Medulla oblongata (tissue), 1 donor: ENCODE results near the gene GLRX.

ENCODE experiments used
- DNase-seq: peaks from one replicate; pipeline ENCODE4 v3.0.0-alpha.2; 2015; ENCODE audit errors: extremely low spot score

The GLRX gene

GRCh38 chr5:95808686-95809413 lies 13.7 kb downstream of the GLRX start:
- peak; percentile 81 for DNase-seq

- DNase-seq: no peak
These were observed 14.4 kb downstream of the GLRX start for GRCh38 chr5:95808013-95808685.

- no peak for DNase-seq
These were observed 15.8 kb downstream of the GLRX start for GRCh38 chr5:95806687-95807086.

- DNase-seq: no peak
These were observed 17.6 kb downstream of the GLRX start for GRCh38 chr5:95804736-95805539.

- DNase-seq: no peak
These were observed 19.0 kb downstream of the GLRX start for GRCh38 chr5:95803271-95804148.

GRCh38 chr5:95801961-95802360 lies 20.6 kb downstream of the GLRX start:
- DNase-seq: no peak

GRCh38 chr5:95801532-95801931 lies 21.0 kb downstream of the GLRX start:
- DNase-seq: no peak

GRCh38 chr5:95800553-95800952 lies 22.0 kb downstream of the GLRX start:
- DNase-seq: no peak

- DNase-seq: no peak
These were observed 23.2 kb downstream of the GLRX start for GRCh38 chr5:95799191-95799835.

GRCh38 chr5:95798545-95798944 lies 24.0 kb downstream of the GLRX start:
- DNase-seq: no peak

GRCh38 chr5:95798048-95798447 lies 24.5 kb downstream of the GLRX start:
- no peak for DNase-seq

- no peak for DNase-seq
These were observed 25.2 kb downstream of the GLRX start for GRCh38 chr5:95797301-95797700.

GRCh38 chr5:95794070-95794516 lies 28.4 kb downstream of the GLRX start:
- no peak for DNase-seq

- DNase-seq: no peak
These were observed 30.8 kb downstream of the GLRX start for GRCh38 chr5:95791751-95792150.

GRCh38 chr5:95788493-95788892 lies 34.0 kb downstream of the GLRX start:
- no peak for DNase-seq

- no peak for DNase-seq
These were observed 35.6 kb downstream of the GLRX start for GRCh38 chr5:95786821-95787418.

GRCh38 chr5:95784514-95785302 lies 37.8 kb downstream of the GLRX start:
- DNase-seq: no peak

- no peak for DNase-seq
These were observed 38.9 kb downstream of the GLRX start for GRCh38 chr5:95783661-95784060.

GRCh38 chr5:95782181-95782580 lies 40.3 kb downstream of the GLRX start:
- DNase-seq: no peak

- DNase-seq: peak; percentile 93
These were observed 41.4 kb downstream of the GLRX start for GRCh38 chr5:95781101-95781583.
